Osteoblast (primary cell): Measurements from ENCODE around the gene TRDMT1. TPM values are rescaled to one million over a fixed set of nuclear protein-coding genes. Genes with fewer than 3 reads are reported as not detected.

ENCODE experiments used
- DNase-seq: peaks from one replicate; pipeline ENCODE4 v3.0.0; 2011; ENCODE audit warnings: low spot score, mixed read lengths; ENCODE audit not compliant: insufficient read length; ENCODE audit errors: missing footprints
- H2AFZ ChIP-seq: 2 replicates; pipeline ENCODE4 v1.6.0; 2011; ENCODE audit warnings: mild to moderate bottlenecking, low read length
- H3K27ac ChIP-seq: 2 replicates; pipeline ENCODE4 v1.5.1; 2011; ENCODE audit warnings: mild to moderate bottlenecking, low read depth, low read length, moderate library complexity
- H3K27me3 ChIP-seq: 2 replicates; pipeline ENCODE4 v1.6.0; 2012; ENCODE audit warnings: mild to moderate bottlenecking, control low read depth, inconsistent platforms, low read length, moderate library complexity; ENCODE audit not compliant: insufficient read depth
- H3K36me3 ChIP-seq: 2 replicates; pipeline ENCODE4 v1.5.1; 2011; ENCODE audit warnings: mild to moderate bottlenecking, low read length, control low read depth, moderate library complexity; ENCODE audit not compliant: insufficient read depth
- H3K4me1 ChIP-seq: 2 replicates; pipeline ENCODE4 v1.5.1; 2011; ENCODE audit warnings: mild to moderate bottlenecking, low read length, control low read depth, moderate library complexity; ENCODE audit not compliant: insufficient read depth
- H3K4me2 ChIP-seq: 2 replicates; pipeline ENCODE4 v1.6.0; 2011; ENCODE audit warnings: mild to moderate bottlenecking, low read length; ENCODE audit not compliant: insufficient read depth
- H3K4me3 ChIP-seq: fragments of 200-600 bp; sonication (generic); 3 replicates; pipeline ENCODE4 v1.5.1; 2012; ENCODE audit warnings: mild to moderate bottlenecking, low read length, inconsistent platforms; ENCODE audit not compliant: insufficient read depth
- H3K79me2 ChIP-seq: 2 replicates; pipeline ENCODE4 v1.6.0; 2012; ENCODE audit warnings: mild to moderate bottlenecking, low read length, control low read depth, inconsistent platforms; ENCODE audit not compliant: insufficient read depth
- H3K9me3 ChIP-seq: 2 replicates; pipeline ENCODE4 v1.5.1; 2011; ENCODE audit warnings: low read depth, low read length, control low read depth
- H4K20me1 ChIP-seq: 2 replicates; pipeline ENCODE4 v1.6.0; 2012; ENCODE audit warnings: mild to moderate bottlenecking, low read length, control low read depth; ENCODE audit not compliant: insufficient read depth
- CTCF ChIP-seq: IDR thresholded peaks from 2 replicates; pipeline ENCODE4 v1.5.1; 2011; ENCODE audit warnings: mild to moderate bottlenecking, low read depth, low read length, moderate library complexity; ENCODE audit errors: extremely low read depth
- total RNA-seq: library from RNA; depleted of rRNA; stranded (reverse); fragments of >200 nt; gene quantifications from 2 replicates; pipeline ENCODE4 v1.2.3, GENCODE V29; 2012

Gene TRDMT1
- total RNA-seq, 1 donor = 7.6 TPM

- Histone ChIP-seq H3K27ac (peak overlapping the region; percentile 98), H2AFZ (peak overlapping the region; percentile 63), H3K9me3 (no peaks in the 10 kb centered on the region), H4K20me1 (no peaks in the 10 kb centered on the region), H3K79me2 (peaks cover 4% of the 10 kb centered on the region), H3K4me1 (peaks cover 74% of the 10 kb centered on the region), H3K27me3 (no peaks in the 10 kb centered on the region), H3K4me2 (peak overlapping the region; percentile 76), H3K4me3 (peak overlapping the region; percentile 56), H3K36me3 (no peaks in the 10 kb centered on the region)
- TF ChIP-seq CTCF = no peak
- peak; percentile 22 for DNase-seq
Observed at GRCh38 chr10:17214971-17215781, 13.7 kb upstream of the TRDMT1 start.

GRCh38 chr10:17214526-17214925 lies 13.1 kb upstream of the TRDMT1 start:
- Histone ChIP-seq H3K4me3 (peak overlapping the region; percentile 32), H3K9me3 (no peaks in the 10 kb centered on the region)
- no peak for DNase-seq

GRCh38 chr10:17213646-17214349 lies 12.3 kb upstream of the TRDMT1 start:
- Histone ChIP-seq H3K9me3 (no peaks in the 10 kb centered on the region), H3K36me3 (no peaks in the 10 kb centered on the region), H3K79me2 (peaks cover 4% of the 10 kb centered on the region), H3K27ac (peak overlapping the region; percentile 98), H2AFZ (no peak overlapping the region), H3K4me1 (peaks cover 80% of the 10 kb centered on the region), H3K4me2 (peak overlapping the region; percentile 76), H3K4me3 (no peak overlapping the region), H4K20me1 (no peaks in the 10 kb centered on the region), H3K27me3 (no peaks in the 10 kb centered on the region)
- DNase-seq = no peak
- TF ChIP-seq CTCF = no peak

More at GRCh38 chr10:17214526-17214925, 13.1 kb upstream of the TRDMT1 start:
- H3K4me2 ChIP-seq = peak overlapping the region; percentile 76
- peak overlapping the region; percentile 98 for H3K27ac ChIP-seq
- H3K27me3 ChIP-seq = no peaks in the 10 kb centered on the region
- no peaks in the 10 kb centered on the region for H4K20me1 ChIP-seq
- no peaks in the 10 kb centered on the region for H3K36me3 ChIP-seq
- peaks cover 4% of the 10 kb centered on the region for H3K79me2 ChIP-seq
- peaks cover 80% of the 10 kb centered on the region for H3K4me1 ChIP-seq
- H2AFZ ChIP-seq = no peak overlapping the region
- TF ChIP-seq CTCF = no peak

GRCh38 chr10:17212802-17213221 lies 11.3 kb upstream of the TRDMT1 start:
- H3K4me2 ChIP-seq = no peak overlapping the region
- no peak overlapping the region for H3K4me3 ChIP-seq
- peaks cover 78% of the 10 kb centered on the region for H3K4me1 ChIP-seq
- peaks cover 8% of the 10 kb centered on the region for H3K79me2 ChIP-seq
- no peaks in the 10 kb centered on the region for H3K27me3 ChIP-seq
- no peaks in the 10 kb centered on the region for H4K20me1 ChIP-seq
- no peaks in the 10 kb centered on the region for H3K36me3 ChIP-seq
- DNase-seq = no peak
- H3K9me3 ChIP-seq = no peaks in the 10 kb centered on the region
- no peak for TF ChIP-seq CTCF
- no peak overlapping the region for H2AFZ ChIP-seq
- H3K27ac ChIP-seq = peak overlapping the region; percentile 98
